ENCODE data around the gene SCCPDH.

Gene SCCPDH

GRCh38 chr1:246753670-246754535, 29.7 kb downstream of the SCCPDH start:
- DNase-seq: peak; percentile 61

GRCh38 chr1:246755419-246755818, 31.2 kb downstream of the SCCPDH start:
- DNase-seq: no peak

- DNase-seq: no peak
Observed at GRCh38 chr1:246760422-246761347, 36.5 kb downstream of the SCCPDH start.

GRCh38 chr1:246761396-246761795, 37.2 kb downstream of the SCCPDH start:
- DNase-seq: no peak

GRCh38 chr1:246765521-246765920, 41.3 kb downstream of the SCCPDH start:
- no peak for DNase-seq

- no peak for DNase-seq
Observed at GRCh38 chr1:246768403-246769020, 44.3 kb downstream of the SCCPDH start.

- DNase-seq: peak; percentile 82
Observed at GRCh38 chr1:246769306-246769705, 45.1 kb downstream of the SCCPDH start.

- DNase-seq: no peak
Observed at GRCh38 chr1:246771366-246771765, 47.2 kb downstream of the SCCPDH start.

GRCh38 chr1:246772686-246773085, 48.5 kb downstream of the SCCPDH start:
- no peak for DNase-seq

- no peak for DNase-seq
Observed at GRCh38 chr1:246773213-246773641, 49.0 kb downstream of the SCCPDH start.

- DNase-seq: no peak
Observed at GRCh38 chr1:246775531-246776385, 51.5 kb downstream of the SCCPDH start.

GRCh38 chr1:246776923-246777322, 52.7 kb downstream of the SCCPDH start:
- no peak for DNase-seq

GRCh38 chr1:246778663-246779062, 54.5 kb downstream of the SCCPDH start:
- DNase-seq: no peak

- DNase-seq: no peak
Observed at GRCh38 chr1:246779561-246780175, 55.5 kb downstream of the SCCPDH start.

- no peak for DNase-seq
Observed at GRCh38 chr1:246780264-246780663, 56.1 kb downstream of the SCCPDH start.

GRCh38 chr1:246781212-246781611, 57.0 kb downstream of the SCCPDH start:
- no peak for DNase-seq

- peak; percentile 89 for DNase-seq
Observed at GRCh38 chr1:246782120-246782900, 58.1 kb downstream of the SCCPDH start.

GRCh38 chr1:246784621-246785493, 60.6 kb downstream of the SCCPDH start:
- DNase-seq: no peak

GRCh38 chr1:246785494-246786111, 61.4 kb downstream of the SCCPDH start:
- no peak for DNase-seq

Measured in GOT3 (cell line).